Astrocyte (in vitro differentiated cells and primary cell): ENCODE data around the gene OR5H14.

Experiments
- CTCF ChIP-seq: IDR thresholded peaks from 2 replicates; pipeline ENCODE4 v1.5.1; 2011; ENCODE audit warnings: low read depth, mild to moderate bottlenecking, inconsistent platforms, low read length, moderate library complexity; ENCODE audit not compliant: insufficient read depth
- EZH2 ChIP-seq: IDR thresholded peaks from 2 replicates; pipeline ENCODE4 v1.6.1; 2012; ENCODE audit warnings: mild to moderate bottlenecking, low read length, inconsistent platforms; ENCODE audit not compliant: insufficient read depth

- no peak for TF ChIP-seq CTCF
- TF ChIP-seq EZH2: no peak
These were observed 1.5 kb downstream of the OR5H14 start for GRCh38 chr3:98148751-98149150.
